ENCODE data around the gene SYDE2. TPM values are rescaled to one million over a fixed set of nuclear protein-coding genes. Genes with fewer than 3 reads are reported as not detected.

Gene SYDE2
- total RNA-seq, 1 experiment from 2014 or later = 10.9 TPM

DNA sequence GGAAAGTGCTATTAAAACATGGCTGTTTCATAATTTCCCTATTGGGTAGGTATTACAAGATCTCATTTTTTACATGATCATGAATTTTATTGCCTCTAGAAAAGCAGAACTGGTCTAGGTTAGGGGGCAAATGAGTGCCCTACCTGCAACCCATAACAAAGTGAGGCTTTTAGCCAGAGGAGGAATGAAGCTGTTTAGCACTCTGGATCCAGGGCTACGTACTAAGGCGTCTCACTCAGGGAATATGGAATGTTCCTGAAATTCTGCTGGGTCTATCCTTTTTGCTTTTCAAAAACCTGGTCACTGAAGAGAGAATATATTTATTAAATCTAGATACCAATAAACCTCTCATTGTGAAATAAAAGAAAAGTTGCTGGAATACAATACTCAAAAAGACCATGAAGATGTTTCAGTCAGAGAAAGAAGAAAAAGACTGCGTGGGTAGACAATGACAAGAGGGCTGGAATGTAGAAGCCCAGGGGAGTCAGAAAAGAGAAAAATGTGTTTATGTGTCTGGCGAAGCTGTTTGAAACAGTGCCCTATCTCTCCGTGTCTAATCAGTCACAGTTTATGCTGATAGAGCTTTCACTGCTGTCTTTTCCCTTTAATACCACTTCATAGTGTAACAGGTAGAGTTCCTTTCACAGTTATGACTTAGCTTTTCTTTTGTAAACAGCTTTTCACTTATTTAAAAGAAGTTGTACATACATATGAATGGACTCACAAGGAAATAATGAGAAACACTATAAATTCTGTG lies 25.0 kb upstream of the SYDE2 start:
- H3K4me1 ChIP-seq (ENCODE audit: insufficient read depth, low read length, poor library complexity, severe bottlenecking) = peaks cover 28% of the 10 kb centered on the region
- H3K27ac ChIP-seq (ENCODE audit: low read depth, low read length, poor library complexity, severe bottlenecking) = peak overlapping the region; percentile 19
- ChIA-PET POLR2A (ENCODE audit: low non-redundant PET) (no interaction called here), CTCF (interaction anchor here (0.5 kb wide), 1 partner anchor 34 kb away, joined by 3 read pairs; no protein-coding TSS in a partner anchor)
- intact Hi-C loops (cut with micrococcal nuclease; ENCODE audit: unreplicated experiment) = no loop called here
- BruUV-seq (replicated peaks) = no TSS peak
- H3K27me3 ChIP-seq (replicated peaks; ENCODE audit: insufficient read depth, low read depth, low read length, poor library complexity) = no peaks in the 10 kb centered on the region
- H3K9me3 ChIP-seq (ENCODE audit: low read depth, low read length, poor library complexity, severe bottlenecking) = no peaks in the 10 kb centered on the region
- H3K4me3 ChIP-seq (ENCODE audit: low read depth, low read length, poor library complexity, severe bottlenecking) = no peak overlapping the region
- H3K36me3 ChIP-seq (ENCODE audit: insufficient read depth, low read length, poor library complexity, severe bottlenecking) = no peaks in the 10 kb centered on the region
- DNase-seq (ENCODE audit: low spot score) = peak; percentile 74
- no peak for TF ChIP-seq CTCF (conservative IDR thresholded peaks at IDR 0.05; ENCODE audit: low read depth, low read length)
- TF ChIP-seq EZH2 (IDR thresholded peaks at IDR 0.05; ENCODE audit: borderline replicate concordance, low read depth, low read length, poor library complexity, severe bottlenecking) = no peak

GRCh38 chr1:85224734-85225623 lies 24.2 kb upstream of the SYDE2 start:
- Histone ChIP-seq H3K4me1 (ENCODE audit: insufficient read depth, low read length, poor library complexity, severe bottlenecking) (peaks cover 28% of the 10 kb centered on the region), H3K9me3 (ENCODE audit: low read depth, low read length, poor library complexity, severe bottlenecking) (no peaks in the 10 kb centered on the region), H3K4me3 (ENCODE audit: low read depth, low read length, poor library complexity, severe bottlenecking) (no peak overlapping the region), H3K27ac (ENCODE audit: low read depth, low read length, poor library complexity, severe bottlenecking) (peak overlapping the region; percentile 19), H3K36me3 (ENCODE audit: insufficient read depth, low read length, poor library complexity, severe bottlenecking) (no peaks in the 10 kb centered on the region), H3K27me3 (replicated peaks; ENCODE audit: insufficient read depth, low read depth, low read length, poor library complexity) (no peaks in the 10 kb centered on the region)
- DNase-seq (ENCODE audit: low spot score) = no peak
- ChIA-PET CTCF (interaction anchor here (0.6 kb wide), 1 partner anchor 38 kb away, joined by 3 read pairs; no protein-coding TSS in a partner anchor), POLR2A (ENCODE audit: low non-redundant PET) (interaction anchor here (0.7 kb wide), 1 partner anchor 1533 kb away, joined by 3 read pairs; no protein-coding TSS in a partner anchor)
- TF ChIP-seq CTCF (conservative IDR thresholded peaks at IDR 0.05; ENCODE audit: low read depth, low read length) (no peak), EZH2 (IDR thresholded peaks at IDR 0.05; ENCODE audit: borderline replicate concordance, low read depth, low read length, poor library complexity, severe bottlenecking) (no peak)
- no TSS peak for BruUV-seq (replicated peaks)
- intact Hi-C loops (cut with micrococcal nuclease; ENCODE audit: unreplicated experiment) = no loop called here

GRCh38 chr1:85224295-85224694 lies 23.5 kb upstream of the SYDE2 start:
- TF ChIP-seq CTCF (conservative IDR thresholded peaks at IDR 0.05; ENCODE audit: low read depth, low read length) = no peak
- no peak for TF ChIP-seq EZH2 (IDR thresholded peaks at IDR 0.05; ENCODE audit: borderline replicate concordance, low read depth, low read length, poor library complexity, severe bottlenecking)
- no peak for DNase-seq (ENCODE audit: low spot score)
- intact Hi-C loops (cut with micrococcal nuclease; ENCODE audit: unreplicated experiment) = no loop called here
- peaks cover 24% of the 10 kb centered on the region for H3K4me1 ChIP-seq (ENCODE audit: insufficient read depth, low read length, poor library complexity, severe bottlenecking)
- H3K27me3 ChIP-seq (replicated peaks; ENCODE audit: insufficient read depth, low read depth, low read length, poor library complexity) = no peaks in the 10 kb centered on the region
- no peaks in the 10 kb centered on the region for H3K36me3 ChIP-seq (ENCODE audit: insufficient read depth, low read length, poor library complexity, severe bottlenecking)
- POLR2A ChIA-PET (ENCODE audit: low non-redundant PET) = interaction anchor here (0.7 kb wide), 1 partner anchor 1532 kb away, joined by 3 read pairs; no protein-coding TSS in a partner anchor
- no peaks in the 10 kb centered on the region for H3K9me3 ChIP-seq (ENCODE audit: low read depth, low read length, poor library complexity, severe bottlenecking)
- no peak overlapping the region for H3K27ac ChIP-seq (ENCODE audit: low read depth, low read length, poor library complexity, severe bottlenecking)
- no TSS peak for BruUV-seq (replicated peaks)
- H3K4me3 ChIP-seq (ENCODE audit: low read depth, low read length, poor library complexity, severe bottlenecking) = no peak overlapping the region
- CTCF ChIA-PET = no interaction called here

Measured in A673 (cell line).